Upper lobe of left lung (tissue), 6 donors: ENCODE data around the gene PRIM2. TPM values are rescaled to one million over a fixed set of nuclear protein-coding genes. Genes with fewer than 3 reads are reported as not detected.
"Not testable (repeated sequence)": the region's sequence is repeated elsewhere in the genome, so short reads cannot be mapped to it uniquely, and the experiment has no call there.

Experiments
- ATAC-seq, 2 donors: fragments of 200-7000 bp; cut with Tn5 transposase; one replicate each; pipeline ENCODE4 v1.9.1; 2022; ENCODE audit warnings: mild to moderate bottlenecking in 2 of 2, moderate library complexity in 2 of 2; ENCODE audit not compliant: low FRiP score in 2 of 2
- DNase-seq, 2 donors: peaks; one replicate each; pipeline ENCODE4 v3.0.0-alpha.2; 2019 to 2020
- H3K27ac ChIP-seq, 4 donors: fragments of 200-600 bp; sonication (generic); one replicate each; pipeline ENCODE4 v1.5.1; 2016 to 2019
- H3K27me3 ChIP-seq, 4 donors: fragments of 200-600 bp; sonication (generic); one replicate each; pipeline ENCODE4 v1.5.1; 2017 to 2019
- H3K36me3 ChIP-seq, 4 donors: fragments of 200-600 bp; sonication (generic); one replicate each; pipeline ENCODE4 v1.5.1; 2016 to 2019
- H3K4me1 ChIP-seq, 4 donors: fragments of 200-600 bp; sonication (generic); one replicate each; pipeline ENCODE4 v1.5.1; 2018 to 2019
- H3K4me3 ChIP-seq, 4 donors: fragments of 200-600 bp; sonication (generic); one replicate each; pipeline ENCODE4 v1.5.1; 2017 to 2019; ENCODE audit warnings: mild to moderate bottlenecking in 2 of 4, moderate library complexity in 1 of 4
- H3K9me3 ChIP-seq, 4 donors: fragments of 200-600 bp; sonication (generic); one replicate each; pipeline ENCODE4 v1.5.1; 2018 to 2019
- WGBS, 2 donors: methylation state at CpG; one replicate each; pipeline ENCODE4 v1.1.5; 2017 to 2018; 5-methylcytosine and 5-hydroxymethylcytosine counted together
- total RNA-seq, 6 donors: library from RNA; depleted of rRNA in 4 of 6; stranded (reverse); fragments of >200 nt in 4 of 6; gene quantifications; one replicate each; pipeline versions ENCODE4 v1.1.0 to v1.2.1, GENCODE V29; 2016 to 2021
- donor health status: DM: no; HTN: no; CAD: no; lungs with moderate emphysema.
- donor health status: DM: no; HTN: yes; CAD: no; lungs with severe emphysema.

PRIM2 gene
- total RNA-seq, 6 donors from 2014 or later, result 5.2 to 13.5 (median 7.3) TPM

DNA sequence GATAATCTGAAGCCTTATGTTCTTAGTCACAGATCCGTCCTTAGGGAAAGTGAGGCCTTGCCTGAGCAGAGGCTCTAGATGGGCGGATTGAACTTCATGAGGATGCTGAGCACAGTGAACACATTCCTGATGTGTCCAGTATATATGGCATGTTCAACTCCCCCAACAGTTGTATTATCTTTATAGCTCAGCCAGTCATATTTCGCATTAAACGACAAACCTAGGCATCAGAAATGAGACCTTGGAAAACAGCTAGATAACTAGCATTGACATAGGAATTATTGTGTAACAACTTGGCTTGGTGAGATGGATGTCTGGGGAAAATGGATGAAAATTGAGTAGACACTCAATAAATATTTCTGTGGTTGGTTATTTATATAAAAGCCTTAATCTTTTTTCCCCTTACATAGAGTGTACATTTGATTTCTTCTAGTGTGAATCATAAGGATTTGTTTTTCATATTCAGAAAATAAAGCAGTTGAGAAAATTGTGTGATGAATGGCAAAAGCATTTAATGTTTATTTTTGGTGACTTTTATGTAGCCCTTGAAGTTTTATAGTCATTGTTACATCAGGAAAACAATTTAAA, 169.2 kb downstream of the PRIM2 start:
- not testable (repeated sequence) for DNase-seq, H3K27ac ChIP-seq, H3K4me1 ChIP-seq, H3K9me3 ChIP-seq, H3K4me3 ChIP-seq, H3K36me3 ChIP-seq, H3K27me3 ChIP-seq
- 89 to 94% methylated on average over 4 of the region's 4 CpGs for WGBS, 2 donors
- peak in 1 of 2 donors; percentile 59 for ATAC-seq

DNA sequence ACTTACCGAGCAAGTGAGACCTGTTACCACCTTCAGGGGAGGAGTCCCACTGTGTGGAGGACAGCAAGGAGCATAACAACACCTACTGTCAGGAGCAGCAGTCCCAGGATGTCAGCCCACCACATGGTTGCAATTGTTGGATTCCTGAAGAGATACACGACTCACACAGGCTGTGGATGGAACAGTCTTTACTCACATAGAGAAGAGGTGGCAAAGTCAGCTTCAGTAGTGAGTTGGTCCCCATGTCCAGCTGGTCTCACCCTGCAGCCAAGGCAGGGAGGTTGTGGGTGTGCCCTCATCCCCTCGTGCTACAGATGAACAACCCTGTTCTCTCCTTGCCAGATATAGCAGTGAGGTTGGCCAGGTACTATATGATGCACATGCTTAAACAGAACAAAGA, 171.1 kb downstream of the PRIM2 start:
- 81 to 95% methylated on average over 2 to 3 of the region's 3 CpGs for WGBS, 2 donors
- H3K4me3 ChIP-seq, ATAC-seq: not testable (repeated sequence)

DNA sequence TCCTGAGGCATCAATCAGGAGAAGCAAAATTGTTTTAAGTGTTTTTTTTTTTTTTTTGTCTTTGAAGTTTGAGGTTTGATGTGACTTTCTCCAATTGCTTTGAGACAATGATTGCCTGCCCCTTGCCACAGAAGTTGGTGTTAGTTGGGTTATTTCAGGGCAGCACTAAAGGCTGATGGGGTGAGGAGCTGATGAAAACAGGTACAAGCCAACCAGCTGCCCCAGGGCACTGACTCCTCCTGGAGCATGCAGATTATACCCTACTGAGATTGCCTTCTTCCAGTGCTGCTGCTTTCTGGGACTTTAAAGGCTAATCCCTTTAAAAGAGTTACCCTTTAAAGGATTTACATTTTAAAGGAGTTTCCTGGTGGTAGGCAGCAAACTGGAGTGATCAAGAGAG, 172.5 kb downstream of the PRIM2 start:
- not testable (repeated sequence) for H3K36me3 ChIP-seq, DNase-seq, H3K27ac ChIP-seq, ATAC-seq, H3K9me3 ChIP-seq, H3K27me3 ChIP-seq, H3K4me3 ChIP-seq, H3K4me1 ChIP-seq

More for the DNA sequence above, 171.1 kb downstream of the PRIM2 start:
- H3K27me3 ChIP-seq, H3K36me3 ChIP-seq, H3K4me1 ChIP-seq, DNase-seq, H3K9me3 ChIP-seq, H3K27ac ChIP-seq: not testable (repeated sequence)

DNA sequence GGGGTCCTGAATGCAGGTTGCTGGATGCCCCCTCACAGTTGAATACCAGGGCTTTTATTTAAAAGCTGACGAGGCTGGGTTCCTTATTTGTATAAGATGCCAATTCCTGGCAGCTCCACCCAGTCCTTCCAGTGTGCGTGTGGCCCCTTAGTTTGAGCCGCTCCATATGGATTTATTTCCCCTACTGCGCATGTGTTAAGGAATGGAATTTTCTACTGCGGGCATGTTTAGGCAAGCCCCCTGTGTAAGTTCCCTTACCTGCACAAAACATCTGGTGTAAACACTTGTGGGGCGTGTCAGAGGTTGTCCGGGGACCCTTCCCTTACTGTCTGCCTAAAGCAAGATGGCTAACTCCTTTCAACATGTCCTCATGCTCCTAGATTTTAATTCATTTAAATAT, 174.4 kb downstream of the PRIM2 start:
- not testable (repeated sequence) for DNase-seq, H3K4me1 ChIP-seq, ATAC-seq, H3K27ac ChIP-seq, H3K27me3 ChIP-seq, H3K4me3 ChIP-seq, H3K9me3 ChIP-seq, H3K36me3 ChIP-seq
- 97 to 99% methylated on average over 5 to 7 of the region's 7 CpGs for WGBS, 2 donors

DNA sequence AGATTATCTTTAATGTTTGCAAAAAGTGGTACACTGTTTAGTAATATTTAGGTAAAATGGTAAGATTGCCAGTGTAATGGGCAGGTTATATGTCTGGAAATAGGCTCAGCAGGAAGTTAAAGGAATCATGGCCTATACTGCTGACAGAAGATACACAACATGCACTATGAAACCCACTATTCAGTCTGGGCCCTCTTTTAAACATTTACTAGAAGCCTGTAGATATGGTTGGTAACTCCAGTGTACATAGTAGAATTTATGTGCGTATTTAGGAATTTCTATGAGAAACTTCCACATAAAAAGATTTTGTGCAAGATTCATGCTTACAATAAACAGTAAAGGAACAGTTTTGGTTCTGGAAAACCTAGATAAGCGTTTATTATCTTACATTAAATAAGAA, 178.8 kb downstream of the PRIM2 start:
- not testable (repeated sequence) for H3K27me3 ChIP-seq, ATAC-seq, H3K27ac ChIP-seq, DNase-seq, H3K4me3 ChIP-seq, H3K4me1 ChIP-seq, H3K36me3 ChIP-seq, H3K9me3 ChIP-seq
- WGBS, 2 donors, result 99 to 100% methylated on average over 2 of the region's 2 CpGs

DNA sequence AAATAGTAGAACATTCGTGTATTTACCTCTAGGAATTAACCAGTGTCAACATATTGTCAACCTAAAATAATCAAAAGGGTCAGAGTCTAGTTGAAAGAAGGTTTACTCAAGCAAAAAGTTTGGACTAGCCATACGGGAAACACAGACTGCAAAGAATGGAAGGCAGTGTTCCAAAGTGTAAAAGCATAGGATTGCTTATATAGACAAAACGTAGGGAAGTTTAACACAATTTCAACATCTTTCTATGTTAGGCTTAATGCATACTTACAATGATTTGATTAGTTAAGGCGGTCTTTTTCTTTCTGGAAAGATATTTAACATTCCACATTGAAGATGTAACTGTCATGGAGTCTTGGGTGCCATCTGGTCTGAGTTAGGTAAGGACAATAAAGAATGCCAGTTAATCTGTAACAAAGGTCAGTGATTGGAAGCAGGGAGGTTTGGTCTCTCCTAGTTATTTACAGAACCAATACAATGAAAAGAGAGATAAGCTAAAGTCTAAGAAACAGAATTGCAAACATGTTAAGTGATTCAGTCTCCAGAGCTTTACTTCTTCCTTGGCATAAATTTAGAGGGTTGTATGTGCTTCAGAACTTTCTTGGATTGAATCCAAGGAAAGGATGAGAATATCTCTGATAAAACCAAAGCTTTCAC, 183.1 kb downstream of the PRIM2 start:
- not testable (repeated sequence) for H3K4me1 ChIP-seq, H3K9me3 ChIP-seq, H3K27me3 ChIP-seq, H3K4me3 ChIP-seq, H3K36me3 ChIP-seq, H3K27ac ChIP-seq, ATAC-seq, DNase-seq
- 62 to 72% methylated on average over 4 of the region's 4 CpGs for WGBS, 2 donors

DNA sequence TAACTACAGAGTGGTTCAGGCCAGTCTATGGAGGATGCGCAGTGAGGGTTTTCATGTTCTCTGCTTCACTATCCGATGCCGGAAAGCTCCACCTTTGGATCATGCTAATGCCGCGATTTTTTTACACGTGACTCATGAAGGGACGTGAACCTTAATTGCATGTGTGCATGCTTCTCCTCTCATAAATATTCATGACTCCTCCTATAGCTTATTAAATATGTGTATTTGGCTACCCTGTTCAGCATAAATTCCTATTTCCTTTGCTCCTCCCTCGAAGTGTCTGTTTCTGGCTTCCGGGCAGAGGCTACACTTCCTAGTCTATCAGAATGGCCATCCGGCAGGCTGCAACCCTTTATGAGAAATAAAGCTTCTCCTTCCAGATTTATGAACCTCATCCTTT, 185.0 kb downstream of the PRIM2 start:
- not testable (repeated sequence) for H3K36me3 ChIP-seq, H3K4me1 ChIP-seq, H3K27me3 ChIP-seq, DNase-seq, H3K4me3 ChIP-seq, H3K9me3 ChIP-seq, H3K27ac ChIP-seq, ATAC-seq
- 96% methylated on average over 10 of the region's 10 CpGs for WGBS, 2 donors

DNA sequence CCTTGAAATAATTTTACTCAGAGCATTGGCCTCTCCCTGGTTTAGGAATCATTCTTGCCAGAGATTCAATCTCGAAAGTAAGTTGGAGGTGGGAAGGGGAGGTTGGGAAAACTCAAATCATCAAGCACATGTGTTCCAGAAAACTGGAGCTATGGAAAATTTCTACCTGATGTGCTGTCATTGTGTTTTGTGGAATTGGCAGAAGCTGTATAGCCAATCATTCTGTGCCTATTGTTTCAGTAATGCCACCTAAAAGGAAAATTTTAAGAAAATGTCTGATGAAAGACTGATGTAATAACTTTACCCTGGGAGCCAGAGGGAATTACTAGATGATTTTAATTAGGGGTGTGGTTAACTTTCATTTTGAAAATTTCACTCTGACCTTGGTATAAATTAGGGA, 187.8 kb downstream of the PRIM2 start:
- H3K9me3 ChIP-seq, H3K27me3 ChIP-seq, ATAC-seq, DNase-seq, H3K4me1 ChIP-seq, H3K4me3 ChIP-seq, H3K36me3 ChIP-seq, H3K27ac ChIP-seq: not testable (repeated sequence)
- WGBS, 2 donors, result 79 to 85% methylated on average over 1 of the region's 1 CpG

DNA sequence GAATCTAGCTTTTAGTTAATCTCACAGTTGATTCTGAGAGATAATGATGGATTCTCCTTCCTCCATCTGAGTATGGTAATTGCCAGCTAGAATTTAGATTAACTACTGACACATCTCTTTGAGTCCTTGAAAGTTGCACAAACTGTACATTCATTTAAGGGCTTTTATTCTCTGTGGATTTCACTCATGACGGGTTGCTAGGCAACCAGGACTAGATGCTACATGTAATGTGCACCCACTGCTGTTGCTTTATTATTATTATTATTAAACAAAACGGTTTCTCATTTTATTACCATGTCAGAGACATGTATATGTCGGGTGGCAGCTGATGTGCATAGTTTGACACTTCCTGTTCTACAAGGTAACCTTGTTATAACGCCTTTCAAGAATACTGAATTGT, 193.0 kb downstream of the PRIM2 start:
- not testable (repeated sequence) for H3K4me3 ChIP-seq, H3K36me3 ChIP-seq, H3K27me3 ChIP-seq, H3K27ac ChIP-seq, ATAC-seq, H3K4me1 ChIP-seq, DNase-seq, H3K9me3 ChIP-seq
- WGBS, 2 donors, result 85 to 95% methylated on average over 4 of the region's 4 CpGs

DNA sequence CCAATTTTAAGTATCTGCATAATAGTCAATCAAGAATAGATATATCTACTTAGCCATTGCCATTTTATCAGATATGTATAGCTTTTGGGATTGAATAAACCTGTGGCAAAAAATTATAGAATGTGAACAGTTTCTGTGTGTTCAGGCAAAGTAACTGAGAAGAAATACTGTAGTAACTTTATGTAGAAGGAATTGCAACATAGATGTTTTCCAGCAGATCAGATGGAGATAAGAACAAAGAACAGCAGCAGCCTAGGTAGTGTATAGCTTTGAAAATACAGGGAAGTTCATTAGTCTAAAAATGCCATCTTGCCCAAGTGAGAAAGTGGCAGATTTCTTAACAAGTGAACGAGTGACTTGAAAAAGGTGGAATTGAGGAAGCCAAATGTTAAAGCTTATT, 197.7 kb downstream of the PRIM2 start:
- H3K4me1 ChIP-seq, H3K36me3 ChIP-seq, H3K27me3 ChIP-seq, H3K4me3 ChIP-seq, H3K9me3 ChIP-seq, ATAC-seq, DNase-seq, H3K27ac ChIP-seq: not testable (repeated sequence)
- WGBS, 2 donors, result 72 to 77% methylated on average over 1 of the region's 1 CpG

DNA sequence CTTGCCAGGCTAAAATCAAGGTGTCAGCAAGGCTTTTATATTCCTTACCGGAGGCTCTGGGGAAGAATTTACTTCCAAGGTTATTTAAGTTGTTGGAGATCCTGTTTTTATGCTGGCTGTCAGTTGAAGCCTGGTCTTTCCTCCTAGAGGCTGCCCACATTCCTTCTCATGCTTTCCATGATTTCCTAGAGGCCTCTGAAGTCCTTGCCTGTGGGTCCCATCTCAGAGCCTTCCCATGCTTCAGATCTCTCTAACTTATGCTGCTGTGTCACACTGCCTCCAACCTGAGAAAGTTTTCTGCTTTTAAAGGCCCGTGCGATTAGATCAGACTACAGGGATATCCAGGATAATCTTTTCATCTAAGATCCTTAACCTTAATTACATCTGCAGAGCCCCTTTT, 198.4 kb downstream of the PRIM2 start:
- WGBS, 2 donors, result 88 to 95% methylated on average over 1 of the region's 3 CpGs
- not testable (repeated sequence) for DNase-seq, ATAC-seq

DNA sequence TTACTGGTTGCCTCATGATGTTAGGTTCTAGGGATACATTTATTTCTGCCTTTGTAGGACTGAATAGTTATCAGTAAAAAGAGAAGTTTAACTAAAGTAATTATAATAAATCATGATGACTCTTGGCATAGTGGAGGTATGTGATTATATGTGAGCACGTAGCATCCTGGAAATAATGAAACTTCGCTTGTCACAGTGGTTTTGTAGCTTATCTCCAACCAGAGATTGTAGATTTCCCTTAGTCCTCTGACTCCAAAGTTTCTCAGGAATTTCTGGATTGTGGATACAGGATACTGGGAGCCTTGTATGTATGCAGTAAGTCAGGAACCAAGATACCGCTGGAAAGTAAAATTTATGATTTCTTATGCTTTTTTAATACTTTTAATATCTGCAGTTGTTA, 199.3 kb downstream of the PRIM2 start:
- ATAC-seq, result not testable (repeated sequence)

More for the DNA sequence above, 198.4 kb downstream of the PRIM2 start:
- not testable (repeated sequence) for H3K27me3 ChIP-seq, H3K27ac ChIP-seq, H3K4me1 ChIP-seq, H3K36me3 ChIP-seq, H3K9me3 ChIP-seq, H3K4me3 ChIP-seq

DNA sequence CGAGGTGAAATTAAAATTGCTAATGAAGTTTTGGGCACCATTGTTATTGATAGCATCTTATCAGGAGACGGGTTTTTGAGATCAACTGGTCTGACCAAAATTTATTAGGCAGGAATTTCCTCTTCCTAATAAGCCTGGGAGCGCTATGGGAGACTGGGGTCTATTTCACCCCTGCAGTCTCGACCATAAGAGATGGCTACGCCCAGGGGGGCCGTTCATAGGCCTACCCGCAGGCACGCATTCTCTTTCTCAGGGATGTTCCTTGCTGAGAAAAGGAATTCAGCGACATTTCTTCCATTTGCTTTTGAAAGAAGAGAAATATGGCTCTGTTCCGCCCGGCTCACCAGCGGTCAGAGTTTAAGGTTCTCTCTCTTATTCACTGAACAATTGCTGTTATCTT, 201.8 kb downstream of the PRIM2 start:
- not testable (repeated sequence) for DNase-seq, H3K27ac ChIP-seq, H3K36me3 ChIP-seq, ATAC-seq, H3K27me3 ChIP-seq, H3K4me1 ChIP-seq, H3K4me3 ChIP-seq, H3K9me3 ChIP-seq
- 84 to 86% methylated on average over 12 of the region's 12 CpGs for WGBS, 2 donors

More for the DNA sequence above, 199.3 kb downstream of the PRIM2 start:
- not testable (repeated sequence) for H3K4me1 ChIP-seq, DNase-seq, H3K27ac ChIP-seq, H3K9me3 ChIP-seq, H3K27me3 ChIP-seq, H3K4me3 ChIP-seq, H3K36me3 ChIP-seq
- 89 to 95% methylated on average over 3 of the region's 3 CpGs for WGBS, 2 donors

DNA sequence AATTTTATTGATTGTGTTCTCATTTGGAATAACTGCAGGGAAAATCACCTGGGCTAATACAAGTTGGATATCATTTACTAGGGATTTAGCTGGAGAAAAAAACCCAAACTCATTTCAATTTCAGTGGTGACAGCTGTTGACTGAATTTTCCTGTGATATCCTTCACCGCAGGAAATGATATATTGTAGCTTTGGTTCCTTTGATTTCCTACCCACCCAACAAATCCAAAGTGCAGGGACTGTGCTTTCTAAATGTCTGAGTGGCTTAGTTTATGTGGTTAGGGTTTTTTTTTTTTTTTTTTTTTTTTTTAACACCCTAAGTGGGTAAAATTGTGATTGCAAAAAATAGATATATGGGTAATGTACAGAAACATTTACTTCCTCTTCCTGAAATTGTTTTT, 203.7 kb downstream of the PRIM2 start:
- not testable (repeated sequence) for H3K9me3 ChIP-seq
- 39 to 48% methylated on average over 1 of the region's 1 CpG for WGBS, 2 donors

More for the DNA sequence above, 203.7 kb downstream of the PRIM2 start:
- not testable (repeated sequence) for H3K27me3 ChIP-seq, ATAC-seq, H3K4me3 ChIP-seq, H3K4me1 ChIP-seq, DNase-seq, H3K27ac ChIP-seq, H3K36me3 ChIP-seq
